Loucy (cell line): ENCODE measurements around the gene APOC3.

Experiments
- EZH2phosphoT487 ChIP-seq: fragments of 200-600 bp; IDR thresholded peaks from 2 replicates; pipeline ENCODE4 v1.6.1; 2018; ENCODE audit warnings: antibody characterized with exemption, mild to moderate bottlenecking, moderate library complexity, borderline replicate concordance
- TF ChIP-seq, protein P1 (sequence below): fragments of 200-600 bp; sonication (generic); conservative IDR thresholded peaks from 2 replicates; pipeline ENCODE4 v1.5.1; 2014; ENCODE audit warnings: mild to moderate bottlenecking, antibody characterized with exemption, low read length

- TF ChIP-seq, protein P1, sequence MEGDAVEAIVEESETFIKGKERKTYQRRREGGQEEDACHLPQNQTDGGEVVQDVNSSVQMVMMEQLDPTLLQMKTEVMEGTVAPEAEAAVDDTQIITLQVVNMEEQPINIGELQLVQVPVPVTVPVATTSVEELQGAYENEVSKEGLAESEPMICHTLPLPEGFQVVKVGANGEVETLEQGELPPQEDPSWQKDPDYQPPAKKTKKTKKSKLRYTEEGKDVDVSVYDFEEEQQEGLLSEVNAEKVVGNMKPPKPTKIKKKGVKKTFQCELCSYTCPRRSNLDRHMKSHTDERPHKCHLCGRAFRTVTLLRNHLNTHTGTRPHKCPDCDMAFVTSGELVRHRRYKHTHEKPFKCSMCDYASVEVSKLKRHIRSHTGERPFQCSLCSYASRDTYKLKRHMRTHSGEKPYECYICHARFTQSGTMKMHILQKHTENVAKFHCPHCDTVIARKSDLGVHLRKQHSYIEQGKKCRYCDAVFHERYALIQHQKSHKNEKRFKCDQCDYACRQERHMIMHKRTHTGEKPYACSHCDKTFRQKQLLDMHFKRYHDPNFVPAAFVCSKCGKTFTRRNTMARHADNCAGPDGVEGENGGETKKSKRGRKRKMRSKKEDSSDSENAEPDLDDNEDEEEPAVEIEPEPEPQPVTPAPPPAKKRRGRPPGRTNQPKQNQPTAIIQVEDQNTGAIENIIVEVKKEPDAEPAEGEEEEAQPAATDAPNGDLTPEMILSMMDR = no peak
- no peak for TF ChIP-seq EZH2phosphoT487
Observed at GRCh38 chr11:116852261-116853031, 22.7 kb downstream of the APOC3 start.
